HepG2 (cell line): ENCODE data around the gene SLA2. TPM values are rescaled to one million over a fixed set of nuclear protein-coding genes. Genes with fewer than 3 reads are reported as not detected.

ENCODE experiments used
- ATF1 ChIP-seq: IDR thresholded peaks from 2 replicates; pipeline ENCODE4 v1.6.1; 2016; ENCODE audit warnings: mild to moderate bottlenecking, control low read depth
- CEBPB ChIP-seq: IDR thresholded peaks from 2 replicates; pipeline ENCODE4 v1.6.1; 2011; ENCODE audit warnings: low read depth, low read length, improper control_type of control experiment, borderline replicate concordance
- EEA1 ChIP-seq: sonication (generic); formaldehyde crosslinking; IDR thresholded peaks from 2 replicates; pipeline ENCODE4 v1.5.1; 2020; ENCODE audit warnings: mild to moderate bottlenecking, missing genetic modification reagents, borderline replicate concordance
- FOXA1 ChIP-seq, 2 experiments: fragments of 450-650 bp in 1 of 2; sonication (generic) in 1 of 2; formaldehyde crosslinking in 1 of 2; IDR thresholded peaks; 2 replicates each; pipeline versions ENCODE4 v1.4.0 to v1.6.1; 2016 to 2020; ENCODE audit warnings: missing genetic modification reagents in 1 of 2
- FOXM1 ChIP-seq: sonication (generic); formaldehyde crosslinking; IDR thresholded peaks from 2 replicates; pipeline ENCODE4 v1.5.0; 2020; ENCODE audit warnings: missing genetic modification reagents
- JUN ChIP-seq: sonication (generic); formaldehyde crosslinking; IDR thresholded peaks from 2 replicates; pipeline ENCODE4 v1.4.0; 2020; ENCODE audit warnings: mild to moderate bottlenecking, missing genetic modification reagents
- NFE2 ChIP-seq: sonication (generic); formaldehyde crosslinking; IDR thresholded peaks from 2 replicates; pipeline ENCODE4 v1.4.0; 2020; ENCODE audit warnings: missing genetic modification reagents
- NKX3-1 ChIP-seq: sonication (generic); formaldehyde crosslinking; IDR thresholded peaks from 2 replicates; pipeline ENCODE4 v1.5.0; 2020; ENCODE audit warnings: missing genetic modification reagents
- PCBP1 ChIP-seq: fragments of 200-400 bp; formaldehyde crosslinking; IDR thresholded peaks from 2 replicates; pipeline ENCODE4 v1.6.1; 2017; ENCODE audit warnings: mild to moderate bottlenecking, low read depth, low read length, borderline replicate concordance
- SALL2 ChIP-seq: sonication (generic); formaldehyde crosslinking; IDR thresholded peaks from 2 replicates; pipeline ENCODE4 v1.8.1; 2023; ENCODE audit warnings: mild to moderate bottlenecking, missing genetic modification reagents, inconsistent platforms
- SMAD3 ChIP-seq: sonication (generic); formaldehyde crosslinking; IDR thresholded peaks from 2 replicates; pipeline ENCODE4 v1.4.0; 2020; ENCODE audit warnings: missing genetic modification reagents
- U2AF1 ChIP-seq: fragments of 200-400 bp; formaldehyde crosslinking; optimal IDR thresholded peaks from 2 replicates; pipeline ENCODE3; 2017; ENCODE audit warnings: mild to moderate bottlenecking, low read depth, low read length
- ZNF235 ChIP-seq: sonication (generic); formaldehyde crosslinking; IDR thresholded peaks from 2 replicates; pipeline ENCODE4 v1.8.1; 2023; ENCODE audit warnings: mild to moderate bottlenecking, missing genetic modification reagents, borderline replicate concordance
- ZNF33A ChIP-seq: sonication (generic); formaldehyde crosslinking; IDR thresholded peaks from 2 replicates; pipeline ENCODE4 v1.5.1; 2020; ENCODE audit warnings: missing genetic modification reagents, mild to moderate bottlenecking, moderate library complexity, borderline replicate concordance
- ZNF367 ChIP-seq: sonication (generic); formaldehyde crosslinking; IDR thresholded peaks from 2 replicates; pipeline ENCODE4 v1.4.0; 2020; ENCODE audit warnings: missing genetic modification reagents, borderline replicate concordance
- ZNF382 ChIP-seq: sonication (generic); formaldehyde crosslinking; IDR thresholded peaks from 2 replicates; pipeline ENCODE4 v1.5.0; 2020; ENCODE audit warnings: missing genetic modification reagents, mild to moderate bottlenecking, borderline replicate concordance
- ZNF549 ChIP-seq: sonication (generic); formaldehyde crosslinking; IDR thresholded peaks from 2 replicates; pipeline ENCODE4 v1.5.0; 2020; ENCODE audit warnings: missing genetic modification reagents
- ZNF570 ChIP-seq: sonication (generic); formaldehyde crosslinking; IDR thresholded peaks from 2 replicates; pipeline ENCODE4 v1.4.0; 2020; ENCODE audit warnings: mild to moderate bottlenecking, missing genetic modification reagents, borderline replicate concordance
- ZNF572 ChIP-seq: sonication (generic); formaldehyde crosslinking; IDR thresholded peaks from 2 replicates; pipeline ENCODE4 v1.5.1; 2020; ENCODE audit warnings: mild to moderate bottlenecking, missing genetic modification reagents
- ZNF605 ChIP-seq: sonication (generic); formaldehyde crosslinking; IDR thresholded peaks from 2 replicates; pipeline ENCODE4 v1.8.0; 2022; ENCODE audit warnings: mild to moderate bottlenecking, missing genetic modification reagents
- ZNF616 ChIP-seq: sonication (generic); formaldehyde crosslinking; IDR thresholded peaks from 2 replicates; pipeline ENCODE4 v1.5.0; 2020; ENCODE audit warnings: low read depth, mild to moderate bottlenecking, missing genetic modification reagents
- ZNF724P ChIP-seq: sonication (generic); formaldehyde crosslinking; IDR thresholded peaks from 2 replicates; pipeline ENCODE4 v1.8.0; 2022; ENCODE audit warnings: missing genetic modification reagents, borderline replicate concordance
- polyA plus RNA-seq, 8 experiments: library from polyadenylated mRNA; depleted of rRNA in 3 of 8; stranded (reverse) in 7 of 8; unstranded in 1 of 8; fragments of >200 nt; fragmentation: Illumina TruSeq in 4 of 8; extraction: Trizol in 4 of 8; gene quantifications; 2 replicates each; pipeline versions ENCODE4 v1.2.1 to v1.2.3, GENCODE V29; 2011 to 2016; ENCODE audit warnings: low read depth in 4 of 8, missing spikeins in 1 of 8, mixed read lengths in 1 of 8; ENCODE audit not compliant: insufficient read depth in 1 of 8
- total RNA-seq, 5 experiments: library from RNA; depleted of rRNA; stranded (reverse); fragments of >200 nt; fragmentation: Illumina TruSeq; extraction: Trizol; gene quantifications; 2 replicates each; pipeline ENCODE4 v1.2.3, GENCODE V29; 2016; ENCODE audit warnings: low read depth in 1 of 5
- TF ChIP-seq, protein P1 (sequence below): sonication (generic); formaldehyde crosslinking; IDR thresholded peaks from 2 replicates; pipeline ENCODE4 v1.8.0; 2022; ENCODE audit warnings: mild to moderate bottlenecking, missing genetic modification reagents
- TF ChIP-seq, protein P2 (sequence below): sonication (generic); formaldehyde crosslinking; IDR thresholded peaks from 2 replicates; pipeline ENCODE4 v1.4.0; 2020; ENCODE audit warnings: mild to moderate bottlenecking, missing genetic modification reagents
- TF ChIP-seq, protein P3 (sequence below): sonication (generic); formaldehyde crosslinking; IDR thresholded peaks from 2 replicates; pipeline ENCODE4 v1.8.0; 2022; ENCODE audit warnings: missing genetic modification reagents, mild to moderate bottlenecking, inconsistent platforms, borderline replicate concordance

SLA2 gene
- total and polyA plus RNA-seq, 2 of the 13 experiments (the other 11 are each of a cell fraction or from before 2014, with no cell fraction given) = 1.6 to 3.6 TPM

DNA sequence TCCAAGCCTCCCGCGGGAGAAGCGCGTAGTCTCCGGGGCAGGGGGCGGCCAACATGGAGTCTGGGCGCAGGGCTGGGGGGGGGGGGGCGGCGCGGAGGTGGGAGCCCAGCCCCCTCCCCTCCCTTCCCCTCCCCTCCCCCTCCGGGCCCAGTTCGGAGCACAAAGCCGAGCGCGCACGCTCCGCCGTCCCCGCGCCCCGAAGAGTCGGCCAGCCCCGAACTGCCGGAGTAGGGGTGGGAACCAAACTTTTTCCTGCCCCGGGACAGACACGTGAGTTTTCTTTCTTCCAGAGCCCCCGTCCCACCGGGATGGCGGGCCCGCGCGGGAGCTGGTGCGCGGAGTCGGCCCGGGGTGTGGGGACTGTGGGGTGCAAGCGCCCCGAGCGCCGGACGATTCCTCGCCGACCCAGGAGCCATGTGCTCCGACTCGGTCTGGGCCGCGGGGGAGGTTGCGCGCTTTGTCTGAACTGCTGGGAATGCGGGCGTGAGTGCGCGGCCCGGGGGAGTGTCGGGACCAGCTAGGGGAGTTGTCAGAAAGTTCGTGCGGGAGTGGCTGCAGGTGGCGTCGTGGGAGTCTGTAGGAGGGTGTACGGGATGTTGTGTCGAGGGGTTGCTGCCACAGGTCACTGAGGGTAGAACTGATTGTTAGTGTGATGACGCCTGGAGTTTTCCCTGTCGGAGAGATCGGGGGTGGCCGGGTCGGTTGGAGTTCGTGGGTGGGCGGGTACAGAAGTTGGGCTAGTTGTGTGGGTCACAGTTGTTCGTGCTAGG, 71.4 kb downstream of the SLA2 start (continued):
- no peak for TF ChIP-seq FOXA1 (IDR thresholded peaks at IDR 0.05)
- TF ChIP-seq FOXA1 (CRISPR knock-in tag; IDR thresholded peaks at IDR 0.05) = peak; percentile 16; the same call in 1 of the 2 replicates
- TF ChIP-seq ZNF570 (CRISPR knock-in tag) = peak; percentile 93; the same call in 1 of the 2 replicates
- no peak for TF ChIP-seq CEBPB
- TF ChIP-seq EEA1 = peak; percentile 90; the same call in 1 of the 2 replicates
- TF ChIP-seq JUN (CRISPR knock-in tag) = no peak
- peak; percentile 94 for TF ChIP-seq ZNF724P
- TF ChIP-seq ZNF549 (CRISPR knock-in tag) = no peak
- TF ChIP-seq NKX3-1 = no peak; the same call in 1 of the 2 replicates
- TF ChIP-seq ZNF572 (CRISPR knock-in tag) = peak; percentile 89
- TF ChIP-seq, protein P1, sequence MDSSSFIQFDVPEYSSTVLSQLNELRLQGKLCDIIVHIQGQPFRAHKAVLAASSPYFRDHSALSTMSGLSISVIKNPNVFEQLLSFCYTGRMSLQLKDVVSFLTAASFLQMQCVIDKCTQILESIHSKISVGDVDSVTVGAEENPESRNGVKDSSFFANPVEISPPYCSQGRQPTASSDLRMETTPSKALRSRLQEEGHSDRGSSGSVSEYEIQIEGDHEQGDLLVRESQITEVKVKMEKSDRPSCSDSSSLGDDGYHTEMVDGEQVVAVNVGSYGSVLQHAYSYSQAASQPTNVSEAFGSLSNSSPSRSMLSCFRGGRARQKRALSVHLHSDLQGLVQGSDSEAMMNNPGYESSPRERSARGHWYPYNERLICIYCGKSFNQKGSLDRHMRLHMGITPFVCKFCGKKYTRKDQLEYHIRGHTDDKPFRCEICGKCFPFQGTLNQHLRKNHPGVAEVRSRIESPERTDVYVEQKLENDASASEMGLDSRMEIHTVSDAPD (CRISPR knock-in tag) = no peak
- TF ChIP-seq ATF1 (CRISPR knock-in tag) = no peak
- peak; percentile 93 for TF ChIP-seq ZNF605 (CRISPR knock-in tag)
- no peak; the same call in 1 of the 2 replicates for TF ChIP-seq SALL2 (CRISPR knock-in tag)
- TF ChIP-seq ZNF367 = no peak
- 0 out of 2 replicates have a peak, but pooled peaks have one; percentile 10 for TF ChIP-seq SMAD3 (CRISPR knock-in tag)
- TF ChIP-seq, protein P2, sequence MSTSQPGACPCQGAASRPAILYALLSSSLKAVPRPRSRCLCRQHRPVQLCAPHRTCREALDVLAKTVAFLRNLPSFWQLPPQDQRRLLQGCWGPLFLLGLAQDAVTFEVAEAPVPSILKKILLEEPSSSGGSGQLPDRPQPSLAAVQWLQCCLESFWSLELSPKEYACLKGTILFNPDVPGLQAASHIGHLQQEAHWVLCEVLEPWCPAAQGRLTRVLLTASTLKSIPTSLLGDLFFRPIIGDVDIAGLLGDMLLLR (CRISPR knock-in tag) = peak; percentile 92
- TF ChIP-seq PCBP1 = no peak; the same call in 1 of the 2 replicates
- TF ChIP-seq ZNF616 (CRISPR knock-in tag) = no peak; the same call in 1 of the 2 replicates
- 0 out of 2 replicates have a peak, but pooled peaks have one; percentile 45 for TF ChIP-seq ZNF33A (CRISPR knock-in tag)
- peak; percentile 10; the same call in 1 of the 2 replicates for TF ChIP-seq FOXM1 (CRISPR knock-in tag)
- TF ChIP-seq, protein P3, sequence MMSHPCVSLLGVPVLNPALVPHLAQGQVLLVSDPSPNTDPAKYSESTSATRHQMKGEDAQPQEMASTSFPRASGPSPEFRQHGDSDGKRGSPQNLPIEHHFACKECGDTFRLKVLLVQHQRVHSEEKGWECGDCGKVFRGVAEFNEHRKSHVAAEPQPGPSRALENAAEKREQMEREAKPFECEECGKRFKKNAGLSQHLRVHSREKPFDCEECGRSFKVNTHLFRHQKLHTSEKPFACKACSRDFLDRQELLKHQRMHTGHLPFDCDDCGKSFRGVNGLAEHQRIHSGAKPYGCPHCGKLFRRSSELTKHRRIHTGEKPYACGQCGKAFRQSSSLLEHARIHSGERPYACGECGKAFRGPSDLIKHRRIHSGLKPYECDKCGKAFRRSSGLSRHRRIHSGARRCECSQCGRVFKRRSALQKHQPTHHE (CRISPR knock-in tag) = 0 out of 2 replicates have a peak, but pooled peaks have one; percentile 45
- peak; percentile 93 for TF ChIP-seq ZNF235
- no peak for TF ChIP-seq ZNF382 (CRISPR knock-in tag)
- TF ChIP-seq NFE2 = no peak
- peak; percentile 12 for TF ChIP-seq U2AF1
